ENCODE results near the gene OPCML. TPM values are rescaled to one million over a fixed set of nuclear protein-coding genes. Genes with fewer than 3 reads are reported as not detected.

Gene OPCML
- total RNA-seq, 1 experiment from 2014 or later: 0.21 TPM

- Histone ChIP-seq H3K4me3 (ENCODE audit: insufficient read depth, low read depth, low read length) (peak overlapping the region; percentile 14; the same call in 1 of the 2 replicates), H3K27me3 (ENCODE audit: control insufficient read depth, insufficient read depth, low read length) (peaks cover 38% of the 10 kb centered on the region), H3K36me3 (replicated peaks; ENCODE audit: control insufficient read depth, insufficient read depth, low read length) (no peaks in the 10 kb centered on the region)
- peak; percentile 47 for DNase-seq
Observed at GRCh38 chr11:132993991-132994502, 538.3 kb downstream of the OPCML start.

GRCh38 chr11:132992838-132993631, 539.3 kb downstream of the OPCML start:
- no peak overlapping the region for H3K4me3 ChIP-seq (ENCODE audit: insufficient read depth, low read depth, low read length)
- peaks cover 36% of the 10 kb centered on the region for H3K27me3 ChIP-seq (ENCODE audit: control insufficient read depth, insufficient read depth, low read length)
- DNase-seq: no peak
- H3K36me3 ChIP-seq (replicated peaks; ENCODE audit: control insufficient read depth, insufficient read depth, low read length): no peaks in the 10 kb centered on the region

- no peak for DNase-seq
- no peaks in the 10 kb centered on the region for H3K36me3 ChIP-seq (replicated peaks; ENCODE audit: control insufficient read depth, insufficient read depth, low read length)
- H3K27me3 ChIP-seq (ENCODE audit: control insufficient read depth, insufficient read depth, low read length): peaks cover 11% of the 10 kb centered on the region
- H3K4me3 ChIP-seq (ENCODE audit: insufficient read depth, low read depth, low read length): no peak overlapping the region
Observed at GRCh38 chr11:132988411-132988810, 543.9 kb downstream of the OPCML start.

GRCh38 chr11:132987936-132988335, 544.4 kb downstream of the OPCML start:
- no peak overlapping the region for H3K4me3 ChIP-seq (ENCODE audit: insufficient read depth, low read depth, low read length)

DNA sequence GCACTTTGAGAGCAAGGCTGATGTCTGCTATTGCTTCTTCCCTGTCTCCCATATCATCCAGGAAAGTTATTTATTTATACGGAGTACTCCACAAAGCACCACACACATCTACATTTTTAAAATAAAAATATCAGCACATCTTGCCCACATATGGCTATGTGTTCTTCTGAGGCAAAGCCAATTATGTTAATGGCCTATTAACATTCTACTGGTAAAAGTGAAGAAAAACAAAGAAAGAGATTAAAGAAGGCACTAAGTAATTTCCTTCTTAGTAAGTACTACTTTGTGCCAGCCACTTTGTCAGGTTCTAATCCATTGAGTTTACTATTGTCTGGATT, 548.7 kb downstream of the OPCML start:
- DNase-seq: no peak
- Histone ChIP-seq H3K27me3 (ENCODE audit: control insufficient read depth, insufficient read depth, low read length) (no peaks in the 10 kb centered on the region; the same call in 1 of the 2 replicates), H3K36me3 (replicated peaks; ENCODE audit: control insufficient read depth, insufficient read depth, low read length) (no peaks in the 10 kb centered on the region), H3K4me3 (ENCODE audit: insufficient read depth, low read depth, low read length) (no peak overlapping the region)

More at GRCh38 chr11:132987936-132988335, 544.4 kb downstream of the OPCML start:
- H3K36me3 ChIP-seq (replicated peaks; ENCODE audit: control insufficient read depth, insufficient read depth, low read length): no peaks in the 10 kb centered on the region
- peaks cover 6% of the 10 kb centered on the region for H3K27me3 ChIP-seq (ENCODE audit: control insufficient read depth, insufficient read depth, low read length)
- DNase-seq: no peak

GRCh38 chr11:132982772-132983640, 549.3 kb downstream of the OPCML start:
- Histone ChIP-seq H3K4me3 (ENCODE audit: insufficient read depth, low read depth, low read length) (no peak overlapping the region), H3K27me3 (ENCODE audit: control insufficient read depth, insufficient read depth, low read length) (no peaks in the 10 kb centered on the region; the same call in 1 of the 2 replicates), H3K36me3 (replicated peaks; ENCODE audit: control insufficient read depth, insufficient read depth, low read length) (no peaks in the 10 kb centered on the region)
- DNase-seq: no peak

DNA sequence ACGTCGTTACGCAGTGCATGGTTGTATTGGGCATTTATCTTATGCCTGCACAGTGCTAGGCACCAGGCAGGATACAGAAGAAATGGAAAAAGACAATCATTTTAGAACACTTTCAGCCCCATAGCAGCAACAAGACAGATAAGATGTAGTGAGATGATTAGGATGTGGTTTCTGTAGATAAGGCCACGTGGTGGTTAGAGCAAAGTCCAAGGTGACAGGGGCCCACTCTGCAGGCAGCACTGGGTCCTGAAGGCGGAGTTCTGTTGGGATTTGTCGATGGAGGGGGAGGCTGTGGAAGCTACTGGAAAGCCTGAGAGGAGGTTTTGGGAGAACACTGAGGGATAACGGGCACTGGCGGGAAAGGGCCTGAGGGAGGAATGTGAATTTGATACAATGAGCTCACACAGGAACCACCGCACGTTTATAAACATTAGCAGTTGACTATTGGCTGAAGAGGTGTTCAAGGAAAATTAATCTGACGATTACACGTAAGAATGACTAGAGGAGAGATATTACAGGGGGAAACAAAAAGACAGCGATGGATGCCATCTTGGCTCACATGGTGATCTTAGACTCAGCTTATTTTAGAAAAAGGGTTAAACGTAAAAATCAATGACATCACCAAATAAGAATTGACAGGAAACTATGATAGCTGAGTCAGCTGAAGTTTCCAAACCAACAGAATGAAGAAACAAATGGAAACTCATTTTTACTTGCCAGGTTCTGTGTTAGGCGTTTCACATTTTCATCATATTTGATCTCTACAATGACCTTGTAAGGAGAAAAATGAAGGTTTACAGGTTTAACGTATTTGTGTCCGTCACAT, 551.0 kb downstream of the OPCML start:
- H3K27me3 ChIP-seq (ENCODE audit: control insufficient read depth, insufficient read depth, low read length): no peaks in the 10 kb centered on the region
- H3K36me3 ChIP-seq (replicated peaks; ENCODE audit: control insufficient read depth, insufficient read depth, low read length): no peaks in the 10 kb centered on the region
- no peak overlapping the region for H3K4me3 ChIP-seq (ENCODE audit: insufficient read depth, low read depth, low read length)
- no peak for DNase-seq

DNA sequence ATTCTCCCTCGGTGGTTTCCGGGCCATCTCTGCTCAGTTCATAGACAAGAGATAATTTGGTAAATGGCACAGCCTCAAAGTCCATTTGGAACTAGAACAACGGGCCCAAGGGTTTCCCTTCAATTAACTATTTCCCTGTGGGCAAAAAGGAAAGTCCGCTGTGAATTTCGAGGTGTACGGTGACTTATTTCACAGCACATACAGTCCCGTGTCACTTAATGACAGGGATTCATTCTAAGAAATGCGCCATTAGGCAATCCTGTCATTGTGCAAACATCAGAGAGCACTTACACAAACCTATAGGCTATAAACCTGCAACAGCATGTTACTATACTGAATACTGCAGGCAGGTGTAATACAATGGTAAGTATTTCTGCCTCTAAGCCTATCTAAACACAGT, 551.6 kb downstream of the OPCML start:
- H3K4me3 ChIP-seq (ENCODE audit: insufficient read depth, low read depth, low read length): no peak overlapping the region
- no peaks in the 10 kb centered on the region for H3K36me3 ChIP-seq (replicated peaks; ENCODE audit: control insufficient read depth, insufficient read depth, low read length)
- H3K27me3 ChIP-seq (ENCODE audit: control insufficient read depth, insufficient read depth, low read length): no peaks in the 10 kb centered on the region
- no peak for DNase-seq

- DNase-seq: no peak
- Histone ChIP-seq H3K4me3 (ENCODE audit: insufficient read depth, low read depth, low read length) (no peak overlapping the region), H3K36me3 (replicated peaks; ENCODE audit: control insufficient read depth, insufficient read depth, low read length) (no peaks in the 10 kb centered on the region), H3K27me3 (ENCODE audit: control insufficient read depth, insufficient read depth, low read length) (no peaks in the 10 kb centered on the region)
Observed at GRCh38 chr11:132977746-132978145, 554.6 kb downstream of the OPCML start.

DNA sequence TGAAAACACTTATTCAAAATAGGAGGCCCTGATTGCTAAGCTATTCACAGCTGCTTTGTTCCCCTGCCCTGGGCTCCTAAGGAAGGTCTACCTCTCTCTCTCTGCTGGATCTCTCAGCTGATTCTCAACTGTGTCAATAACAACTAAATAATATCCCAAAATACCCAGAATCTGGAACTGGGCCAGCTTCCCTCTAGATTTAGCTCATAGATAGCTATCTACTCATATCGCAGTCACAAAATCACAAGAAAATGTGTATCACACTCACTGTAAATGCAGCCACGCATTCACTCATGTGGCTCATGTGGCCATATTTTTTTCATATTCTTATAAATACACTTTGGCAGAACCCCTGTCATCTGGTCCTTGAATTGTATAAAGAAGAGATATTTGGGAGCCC, 555.1 kb downstream of the OPCML start:
- H3K4me3 ChIP-seq (ENCODE audit: insufficient read depth, low read depth, low read length): no peak overlapping the region
- DNase-seq: no peak
- no peaks in the 10 kb centered on the region for H3K27me3 ChIP-seq (ENCODE audit: control insufficient read depth, insufficient read depth, low read length)
- H3K36me3 ChIP-seq (replicated peaks; ENCODE audit: control insufficient read depth, insufficient read depth, low read length): no peaks in the 10 kb centered on the region

DNA sequence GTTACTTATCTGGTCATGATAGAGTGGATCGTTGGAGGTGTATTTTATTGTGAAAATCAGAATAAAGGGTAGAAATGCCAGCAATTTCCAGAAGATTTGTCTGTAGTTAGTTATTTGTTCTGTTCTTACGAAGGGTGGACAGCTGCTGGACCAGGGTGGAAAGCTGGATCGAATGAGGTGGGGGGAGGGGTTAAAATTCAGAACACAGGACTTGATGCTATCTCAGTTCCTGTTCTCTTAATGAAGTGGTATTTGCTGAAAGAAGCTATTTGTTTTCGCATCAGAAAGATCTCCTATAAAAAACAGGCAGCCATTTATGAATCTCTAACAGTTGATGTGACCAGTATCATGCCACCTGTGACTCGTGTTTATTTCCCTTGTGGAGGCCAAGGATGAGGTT, 556.2 kb downstream of the OPCML start:
- no peak for DNase-seq
- H3K4me3 ChIP-seq (ENCODE audit: insufficient read depth, low read depth, low read length): no peak overlapping the region
- H3K27me3 ChIP-seq (ENCODE audit: control insufficient read depth, insufficient read depth, low read length): no peaks in the 10 kb centered on the region
- no peaks in the 10 kb centered on the region for H3K36me3 ChIP-seq (replicated peaks; ENCODE audit: control insufficient read depth, insufficient read depth, low read length)

GRCh38 chr11:132973686-132974085, 558.6 kb downstream of the OPCML start:
- H3K36me3 ChIP-seq (replicated peaks; ENCODE audit: control insufficient read depth, insufficient read depth, low read length): no peaks in the 10 kb centered on the region
- H3K27me3 ChIP-seq (ENCODE audit: control insufficient read depth, insufficient read depth, low read length): no peaks in the 10 kb centered on the region
- no peak overlapping the region for H3K4me3 ChIP-seq (ENCODE audit: insufficient read depth, low read depth, low read length)
- no peak for DNase-seq

- no peaks in the 10 kb centered on the region for H3K36me3 ChIP-seq (replicated peaks; ENCODE audit: control insufficient read depth, insufficient read depth, low read length)
Observed at GRCh38 chr11:132972565-132972964, 559.7 kb downstream of the OPCML start.

GRCh38 chr11:132971351-132971750, 561.0 kb downstream of the OPCML start:
- Histone ChIP-seq H3K27me3 (ENCODE audit: control insufficient read depth, insufficient read depth, low read length) (no peaks in the 10 kb centered on the region), H3K36me3 (replicated peaks; ENCODE audit: control insufficient read depth, insufficient read depth, low read length) (no peaks in the 10 kb centered on the region), H3K4me3 (ENCODE audit: insufficient read depth, low read depth, low read length) (no peak overlapping the region)
- no peak for DNase-seq

More at GRCh38 chr11:132972565-132972964, 559.7 kb downstream of the OPCML start:
- H3K4me3 ChIP-seq (ENCODE audit: insufficient read depth, low read depth, low read length): no peak overlapping the region
- no peaks in the 10 kb centered on the region for H3K27me3 ChIP-seq (ENCODE audit: control insufficient read depth, insufficient read depth, low read length)
- DNase-seq: no peak

Measured in H7 (cell line).